ENCODE measurements around the gene SNX30. TPM values are rescaled to one million over a fixed set of nuclear protein-coding genes. Genes with fewer than 3 reads are reported as not detected.

SNX30 gene
- total RNA-seq, 1 donor from 2014 or later, result 22.5 TPM

DNA sequence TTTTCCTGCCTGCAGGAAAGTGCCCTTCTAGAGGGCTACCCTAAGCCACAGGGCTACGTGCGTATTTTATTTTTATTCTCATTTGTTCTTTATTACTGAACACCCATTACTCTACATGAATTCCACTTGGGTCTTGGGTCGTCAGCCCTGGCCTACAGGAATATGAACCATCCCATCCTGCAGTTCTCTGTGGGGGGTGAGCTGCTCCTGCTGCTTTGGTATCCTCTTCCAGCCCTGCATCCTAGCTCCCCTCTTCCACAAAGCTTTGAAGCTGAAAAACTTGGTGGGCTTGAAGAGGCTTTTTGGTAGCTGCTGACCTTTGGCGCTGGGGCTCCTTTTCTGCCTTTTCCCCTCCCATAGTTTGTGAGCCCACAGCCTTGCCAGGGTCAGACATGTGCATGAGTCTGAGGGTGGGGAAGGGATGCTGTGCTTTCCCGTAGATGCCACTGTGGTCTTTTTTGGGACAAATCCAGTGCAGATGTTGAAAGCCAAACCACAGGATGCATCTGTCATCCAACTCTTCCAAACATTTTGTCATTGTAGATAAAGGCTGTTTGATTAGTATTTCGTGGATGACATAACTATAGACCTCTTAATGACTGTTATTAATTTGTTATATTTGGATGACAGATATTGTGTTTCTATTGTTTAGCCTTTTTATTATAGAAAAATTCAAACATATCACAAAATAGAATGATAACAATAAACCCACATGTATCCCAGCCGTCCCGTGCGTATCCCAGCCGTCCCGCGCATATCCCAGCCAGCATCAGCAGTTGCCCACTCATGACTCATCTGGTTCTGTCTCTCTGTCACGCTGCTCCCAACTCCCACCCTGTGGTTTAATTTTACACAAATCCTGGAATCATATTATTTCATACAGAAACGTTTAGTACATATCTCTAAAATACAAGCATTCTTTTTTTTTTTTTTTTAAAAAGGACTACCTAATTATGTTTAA, 96.2 kb downstream of the SNX30 start:
- H3K4me3 ChIP-seq (ENCODE audit: low read depth, low read length), result no peak overlapping the region
- DNase-seq (ENCODE audit: low read depth), result no peak
- no peaks in the 10 kb centered on the region for H3K36me3 ChIP-seq (ENCODE audit: control insufficient read depth, insufficient read depth, low read length)
- TF ChIP-seq, protein P1, sequence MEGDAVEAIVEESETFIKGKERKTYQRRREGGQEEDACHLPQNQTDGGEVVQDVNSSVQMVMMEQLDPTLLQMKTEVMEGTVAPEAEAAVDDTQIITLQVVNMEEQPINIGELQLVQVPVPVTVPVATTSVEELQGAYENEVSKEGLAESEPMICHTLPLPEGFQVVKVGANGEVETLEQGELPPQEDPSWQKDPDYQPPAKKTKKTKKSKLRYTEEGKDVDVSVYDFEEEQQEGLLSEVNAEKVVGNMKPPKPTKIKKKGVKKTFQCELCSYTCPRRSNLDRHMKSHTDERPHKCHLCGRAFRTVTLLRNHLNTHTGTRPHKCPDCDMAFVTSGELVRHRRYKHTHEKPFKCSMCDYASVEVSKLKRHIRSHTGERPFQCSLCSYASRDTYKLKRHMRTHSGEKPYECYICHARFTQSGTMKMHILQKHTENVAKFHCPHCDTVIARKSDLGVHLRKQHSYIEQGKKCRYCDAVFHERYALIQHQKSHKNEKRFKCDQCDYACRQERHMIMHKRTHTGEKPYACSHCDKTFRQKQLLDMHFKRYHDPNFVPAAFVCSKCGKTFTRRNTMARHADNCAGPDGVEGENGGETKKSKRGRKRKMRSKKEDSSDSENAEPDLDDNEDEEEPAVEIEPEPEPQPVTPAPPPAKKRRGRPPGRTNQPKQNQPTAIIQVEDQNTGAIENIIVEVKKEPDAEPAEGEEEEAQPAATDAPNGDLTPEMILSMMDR (IDR thresholded peaks at IDR 0.05; ENCODE audit: insufficient read depth, low read length, poor library complexity, severe bottlenecking), result no peak
- H3K27me3 ChIP-seq (ENCODE audit: control insufficient read depth, insufficient read depth, low read length), result no peaks in the 10 kb centered on the region

DNA sequence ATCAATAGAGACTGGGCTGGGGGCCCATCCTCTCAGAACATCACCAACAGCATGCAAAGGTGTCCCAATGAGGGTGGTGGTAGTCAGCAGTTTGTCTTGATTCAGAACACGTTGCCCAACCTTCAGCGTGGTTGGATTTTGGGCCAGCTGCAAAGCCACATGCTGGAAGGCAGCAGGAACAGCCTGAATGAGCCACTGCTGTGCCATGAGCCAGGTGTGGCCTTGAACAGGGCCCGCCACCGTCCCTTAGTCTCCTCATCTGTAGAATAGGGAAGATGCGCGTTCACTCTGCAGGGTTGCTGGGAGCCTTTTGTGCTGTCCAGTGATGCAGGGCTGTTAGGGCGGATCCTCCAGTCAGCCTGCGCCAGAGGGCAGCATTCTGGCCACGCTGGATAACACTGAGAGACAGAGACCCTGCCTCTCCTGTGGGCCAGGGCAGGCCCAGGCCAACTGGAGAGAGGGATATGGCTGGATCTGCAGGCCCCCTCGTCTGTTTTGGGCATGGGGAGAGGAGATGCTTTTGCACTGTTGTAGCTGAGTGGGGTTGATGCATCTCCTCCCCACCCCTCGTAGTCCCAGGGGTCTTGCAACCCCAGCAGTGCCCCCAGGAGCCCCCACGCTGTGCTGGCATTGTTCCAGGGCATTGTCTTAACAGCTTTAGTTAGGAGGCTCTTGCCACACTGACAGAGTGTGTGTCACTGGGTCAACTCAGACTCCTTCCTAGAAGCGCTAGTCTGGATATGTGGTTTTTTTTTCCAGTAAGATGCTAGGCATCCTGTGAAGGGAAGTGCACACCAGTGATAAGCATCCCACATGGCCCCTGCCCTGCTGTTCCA, 98.0 kb downstream of the SNX30 start:
- TF ChIP-seq, protein P1 (IDR thresholded peaks at IDR 0.05; ENCODE audit: insufficient read depth, low read length, poor library complexity, severe bottlenecking), result no peak
- DNase-seq (ENCODE audit: low read depth), result no peak

DNA sequence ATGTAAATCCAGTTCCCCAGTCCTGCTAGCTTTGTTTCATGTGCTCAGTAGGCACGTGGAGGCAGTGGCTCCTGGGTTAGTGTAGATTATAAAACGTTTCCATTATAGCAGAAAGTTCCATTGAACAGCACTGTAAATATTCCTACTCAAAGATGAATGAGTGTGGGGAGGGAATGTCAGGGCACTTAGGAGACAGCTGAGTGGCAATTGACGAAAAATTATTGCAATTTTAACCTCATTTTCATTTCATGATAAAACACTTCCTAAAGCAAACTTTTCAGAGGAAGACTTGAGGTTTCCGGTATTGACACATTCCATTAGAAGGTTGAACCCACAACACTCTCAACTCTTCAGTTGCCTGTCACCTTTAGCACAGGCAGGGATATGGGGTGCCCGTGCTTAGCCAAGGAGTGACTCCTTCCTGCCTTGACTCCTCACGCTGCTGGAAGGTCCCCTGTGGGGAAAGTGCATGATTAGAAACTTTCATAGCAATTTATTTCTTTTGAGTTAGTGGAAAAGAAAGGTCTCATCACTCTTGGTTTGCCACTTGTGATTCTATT, 98.9 kb downstream of the SNX30 start:
- Histone ChIP-seq H3K4me3 (ENCODE audit: low read depth, low read length) (no peak overlapping the region), H3K27me3 (ENCODE audit: control insufficient read depth, insufficient read depth, low read length) (no peaks in the 10 kb centered on the region), H3K36me3 (ENCODE audit: control insufficient read depth, insufficient read depth, low read length) (no peaks in the 10 kb centered on the region)
- TF ChIP-seq, protein P1 (IDR thresholded peaks at IDR 0.05; ENCODE audit: insufficient read depth, low read length, poor library complexity, severe bottlenecking), result no peak
- DNase-seq (ENCODE audit: low read depth), result no peak

More for the DNA sequence above, 98.0 kb downstream of the SNX30 start:
- H3K4me3 ChIP-seq (ENCODE audit: low read depth, low read length), result no peak overlapping the region
- H3K36me3 ChIP-seq (ENCODE audit: control insufficient read depth, insufficient read depth, low read length), result no peaks in the 10 kb centered on the region
- H3K27me3 ChIP-seq (ENCODE audit: control insufficient read depth, insufficient read depth, low read length), result no peaks in the 10 kb centered on the region

DNA sequence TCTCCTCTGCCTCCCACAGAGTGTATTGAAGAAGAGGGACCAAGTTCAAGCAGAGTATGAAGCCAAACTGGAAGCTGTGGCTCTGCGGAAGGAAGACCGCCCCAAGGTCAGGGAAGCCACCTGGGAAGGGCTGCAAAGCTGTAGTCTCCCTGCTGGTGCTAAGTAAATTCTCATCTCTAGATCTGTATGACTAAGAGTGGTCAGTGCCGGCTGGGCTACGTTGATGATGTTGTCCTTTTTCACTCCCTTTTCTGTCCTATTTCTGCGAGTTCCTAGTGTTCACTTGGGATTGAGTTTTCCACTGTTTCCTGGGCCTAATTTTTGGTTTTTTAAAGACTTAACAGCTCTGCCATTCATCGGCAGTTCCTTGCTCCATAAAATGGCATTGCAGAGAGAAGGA, 100.3 kb downstream of the SNX30 start:
- TF ChIP-seq, protein P1 (IDR thresholded peaks at IDR 0.05; ENCODE audit: insufficient read depth, low read length, poor library complexity, severe bottlenecking), result no peak
- Histone ChIP-seq H3K27me3 (ENCODE audit: control insufficient read depth, insufficient read depth, low read length) (no peaks in the 10 kb centered on the region), H3K4me3 (ENCODE audit: low read depth, low read length) (no peak overlapping the region), H3K36me3 (ENCODE audit: control insufficient read depth, insufficient read depth, low read length) (no peaks in the 10 kb centered on the region)
- DNase-seq (ENCODE audit: low read depth), result no peak

DNA sequence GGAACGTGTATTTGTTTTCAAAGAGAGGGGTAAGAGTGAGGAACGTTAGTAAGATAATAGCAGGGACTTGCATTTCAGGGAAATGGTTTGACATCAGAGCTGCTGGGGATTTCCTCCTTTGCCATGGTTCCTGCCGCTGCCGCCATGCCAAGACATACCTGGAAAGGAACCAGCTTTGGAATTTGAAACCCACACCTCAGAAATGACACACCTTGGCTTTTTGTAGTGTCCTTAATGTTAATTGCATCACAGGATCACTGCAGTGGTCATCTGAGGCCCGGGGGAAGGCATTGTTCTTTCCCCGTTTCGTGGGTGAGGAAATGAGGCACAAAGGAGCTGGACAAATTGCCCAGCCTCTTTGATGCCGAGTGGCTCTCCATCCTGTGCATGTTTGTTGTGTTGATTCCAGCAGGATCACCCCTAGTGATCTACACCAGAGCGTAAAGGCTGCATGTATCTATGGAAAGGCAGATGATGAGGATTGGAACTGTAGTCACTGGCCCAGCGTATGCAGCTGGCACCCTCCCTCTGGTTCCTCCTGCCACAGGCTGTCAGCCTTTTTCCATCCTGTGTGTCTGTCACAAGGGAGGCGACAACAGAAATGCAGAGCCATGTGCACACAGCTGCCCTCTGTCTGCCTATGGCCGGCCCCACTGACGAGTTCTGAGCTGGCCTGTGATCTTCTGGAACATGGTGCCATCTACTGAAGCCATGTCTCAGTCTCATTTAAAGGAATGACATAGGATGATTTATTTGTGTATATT, 102.4 kb downstream of the SNX30 start:
- no peaks in the 10 kb centered on the region for H3K36me3 ChIP-seq (ENCODE audit: control insufficient read depth, insufficient read depth, low read length)
- no peaks in the 10 kb centered on the region for H3K27me3 ChIP-seq (ENCODE audit: control insufficient read depth, insufficient read depth, low read length)
- H3K4me3 ChIP-seq (ENCODE audit: low read depth, low read length), result no peak overlapping the region
- TF ChIP-seq, protein P1 (IDR thresholded peaks at IDR 0.05; ENCODE audit: insufficient read depth, low read length, poor library complexity, severe bottlenecking), result no peak
- DNase-seq (ENCODE audit: low read depth), result no peak
